ENCODE measurements around the gene ARPC1A.
A peak's percentile ranks its signal among the peaks of the same experiment; 100 is the strongest.
"Not testable (repeated sequence)": the region's sequence is repeated elsewhere in the genome, so short reads cannot be mapped to it uniquely, and the experiment has no call there.

The ARPC1A gene

GRCh38 chr7:99357701-99358490 is 32.2 kb downstream of the ARPC1A start:
- CTCF ChIA-PET: no interaction called here
- no peak for DNase-seq (ENCODE audit: extremely low spot score)
- no peak for TF ChIP-seq CTCF (IDR thresholded peaks at IDR 0.05; ENCODE audit: control extremely low read depth, extremely low read depth, low read depth, missing control alignments)
- POLR2A ChIA-PET: interaction anchor here (0.5 to 0.7 kb wide), 2 partner anchors 12 to 1399 kb away, joined by 3 to 6 read pairs; no protein-coding TSS in a partner anchor

- DNase-seq (ENCODE audit: extremely low spot score); CTCF ChIA-PET; POLR2A ChIA-PET: not testable (repeated sequence)
Observed at GRCh38 chr7:99358521-99358920, 32.8 kb downstream of the ARPC1A start.

GRCh38 chr7:99359465-99360154 is 33.9 kb downstream of the ARPC1A start:
- POLR2A ChIA-PET: no interaction called here
- CTCF ChIA-PET: interaction anchor here (1.5 to 2.3 kb wide), 2 partner anchors 11 to 21 kb away, joined by 3 to 6 read pairs; no protein-coding TSS in a partner anchor
- no peak for TF ChIP-seq CTCF (IDR thresholded peaks at IDR 0.05; ENCODE audit: control extremely low read depth, extremely low read depth, low read depth, missing control alignments)
- no peak for DNase-seq (ENCODE audit: extremely low spot score)

GRCh38 chr7:99362801-99363200 is 37.1 kb downstream of the ARPC1A start:
- no peak for DNase-seq (ENCODE audit: extremely low spot score)
- ChIA-PET POLR2A (no interaction called here), CTCF (interaction anchor here (1.4 kb wide), 1 partner anchor 13 kb away, joined by 5 read pairs; no protein-coding TSS in a partner anchor)
- no peak for TF ChIP-seq CTCF (IDR thresholded peaks at IDR 0.05; ENCODE audit: control extremely low read depth, extremely low read depth, low read depth, missing control alignments)

GRCh38 chr7:99363286-99363685 is 37.6 kb downstream of the ARPC1A start:
- DNase-seq (ENCODE audit: extremely low spot score): no peak
- no peak for TF ChIP-seq CTCF (IDR thresholded peaks at IDR 0.05; ENCODE audit: control extremely low read depth, extremely low read depth, low read depth, missing control alignments)
- ChIA-PET POLR2A (no interaction called here), CTCF (interaction anchor here (1.4 kb wide), 1 partner anchor 13 kb away, joined by 5 read pairs; no protein-coding TSS in a partner anchor)

GRCh38 chr7:99365318-99366141 is 39.8 kb downstream of the ARPC1A start:
- POLR2A ChIA-PET: no interaction called here
- CTCF ChIA-PET: interaction anchor here (0.6 to 2.1 kb wide), 6 partner anchors 8 to 42 kb away, joined by 3 to 8 read pairs (median 6); partner anchors contain the start of genes ARPC1B, BUD31 and PDAP1
- peak; percentile 73 for DNase-seq (ENCODE audit: extremely low spot score)
- peak; percentile 59 for TF ChIP-seq CTCF (IDR thresholded peaks at IDR 0.05; ENCODE audit: control extremely low read depth, extremely low read depth, low read depth, missing control alignments)

Data from GM10248 (cell line).